Thoracic aorta (tissue), 2 donors: Measurements from ENCODE around the gene TEDC1. TPM values are rescaled to one million over a fixed set of nuclear protein-coding genes. Genes with fewer than 3 reads are reported as not detected.

Source experiments
- ATAC-seq: fragments of 150-250 bp; one replicate; pipeline ENCODE4 v1.8.0; 2017; ENCODE audit warnings: low read depth; ENCODE audit not compliant: insufficient number of reproducible peaks, low FRiP score
- DNase-seq: peaks from one replicate; pipeline ENCODE4 v3.0.0-alpha.2; 2020; ENCODE audit warnings: low spot score
- H3K27ac ChIP-seq, 2 donors: fragments of 200-600 bp; sonication (generic); 1 replicate in 1 of 2; 2 replicates in 1 of 2; pipeline ENCODE4 v1.5.1; 2016; ENCODE audit warnings: mild to moderate bottlenecking in 2 of 2, moderate library complexity in 2 of 2
- H3K27me3 ChIP-seq: fragments of 200-600 bp; sonication (generic); replicated peaks from 2 replicates; pipeline ENCODE4 v1.6.0; 2016; ENCODE audit warnings: mild to moderate bottlenecking; ENCODE audit not compliant: insufficient read depth
- H3K36me3 ChIP-seq: fragments of 200-600 bp; sonication (generic); one replicate; pipeline ENCODE4 v1.5.1; 2016
- H3K4me1 ChIP-seq, 2 donors: fragments of 200-600 bp; sonication (generic); 1 replicate in 1 of 2; 2 replicates in 1 of 2; pipeline versions ENCODE4 v1.5.1 to v1.6.0; 2016; ENCODE audit warnings: low read depth in 2 of 2, mild to moderate bottlenecking in 1 of 2; ENCODE audit not compliant: control insufficient read depth in 1 of 2
- H3K4me3 ChIP-seq: fragments of 200-600 bp; sonication (generic); 2 replicates; pipeline ENCODE4 v1.5.1; 2016; ENCODE audit warnings: mild to moderate bottlenecking
- H3K9me3 ChIP-seq: fragments of 200-600 bp; sonication (generic); 2 replicates; pipeline ENCODE4 v1.5.1; 2016
- CTCF ChIP-seq: fragments of 200-600 bp; sonication (generic); IDR thresholded peaks from one replicate; pipeline ENCODE4 v1.5.1; 2019; ENCODE audit warnings: antibody characterized with exemption
- total RNA-seq, 2 donors: library from RNA; depleted of rRNA; stranded (reverse); fragments of >200 nt; gene quantifications; one replicate each; pipeline versions ENCODE4 v1.1.0 to v1.2.3, GENCODE V29; 2016

The TEDC1 gene
- total RNA-seq, 2 donors from 2014 or later = 7.8 to 42.1 TPM

GRCh38 chr14:105500726-105501101 lies 9.7 kb downstream of the TEDC1 start:
- Histone ChIP-seq H3K27ac (no peak overlapping the region), H3K9me3 (no peaks in the 10 kb centered on the region), H3K36me3 (no peaks in the 10 kb centered on the region), H3K27me3 (no peaks in the 10 kb centered on the region), H3K4me1 (peaks cover 0 to under 1% of the 10 kb centered on the region in 2 donors), H3K4me3 (no peak overlapping the region)
- no peak for DNase-seq
- no peak for ATAC-seq
- no peak for TF ChIP-seq CTCF

DNA sequence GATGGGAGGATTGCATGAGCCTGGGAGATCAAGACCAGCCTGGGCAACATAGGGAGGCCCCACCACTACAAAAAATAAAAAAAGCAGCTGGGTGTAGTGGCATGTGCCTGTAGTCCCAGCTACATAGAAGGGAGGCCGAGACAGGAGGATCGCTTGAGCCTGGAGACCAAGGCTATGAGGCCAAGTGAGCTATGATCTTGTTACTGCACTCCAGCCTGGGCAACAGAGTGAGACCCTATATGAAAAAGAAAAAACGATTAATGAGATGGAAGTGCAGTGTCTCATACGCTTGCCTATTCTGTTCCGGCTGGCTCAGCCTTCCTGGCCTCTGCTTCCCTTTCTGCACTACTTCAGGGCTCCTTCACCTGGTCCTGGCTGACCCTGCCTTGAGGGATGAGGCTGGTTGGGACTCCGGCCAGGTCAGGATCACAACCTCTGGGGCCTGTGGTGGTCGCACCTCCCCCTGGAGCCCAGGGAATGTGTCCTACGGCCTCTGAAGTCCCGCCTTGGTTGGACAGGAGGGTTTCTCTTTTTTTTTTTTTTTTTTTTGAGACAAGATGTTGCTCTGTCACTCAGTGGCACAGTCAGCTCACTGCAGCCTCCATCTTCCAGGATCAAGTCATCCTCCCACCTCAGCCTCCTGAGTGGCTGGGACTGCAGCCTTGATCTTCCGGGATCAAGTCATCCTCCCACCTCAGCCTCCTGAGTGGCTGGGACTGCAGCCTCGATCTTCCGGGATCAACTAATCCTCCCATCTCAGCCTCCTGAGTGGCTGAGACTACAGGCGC lies 10.7 kb downstream of the TEDC1 start:
- no peak overlapping the region for H3K4me3 ChIP-seq
- no peak for DNase-seq
- H3K36me3 ChIP-seq = no peaks in the 10 kb centered on the region
- ATAC-seq = no peak
- no peaks in the 10 kb centered on the region for H3K4me1 ChIP-seq
- no peaks in the 10 kb centered on the region for H3K27me3 ChIP-seq
- no peak overlapping the region for H3K27ac ChIP-seq
- H3K9me3 ChIP-seq = no peaks in the 10 kb centered on the region
- no peak for TF ChIP-seq CTCF

DNA sequence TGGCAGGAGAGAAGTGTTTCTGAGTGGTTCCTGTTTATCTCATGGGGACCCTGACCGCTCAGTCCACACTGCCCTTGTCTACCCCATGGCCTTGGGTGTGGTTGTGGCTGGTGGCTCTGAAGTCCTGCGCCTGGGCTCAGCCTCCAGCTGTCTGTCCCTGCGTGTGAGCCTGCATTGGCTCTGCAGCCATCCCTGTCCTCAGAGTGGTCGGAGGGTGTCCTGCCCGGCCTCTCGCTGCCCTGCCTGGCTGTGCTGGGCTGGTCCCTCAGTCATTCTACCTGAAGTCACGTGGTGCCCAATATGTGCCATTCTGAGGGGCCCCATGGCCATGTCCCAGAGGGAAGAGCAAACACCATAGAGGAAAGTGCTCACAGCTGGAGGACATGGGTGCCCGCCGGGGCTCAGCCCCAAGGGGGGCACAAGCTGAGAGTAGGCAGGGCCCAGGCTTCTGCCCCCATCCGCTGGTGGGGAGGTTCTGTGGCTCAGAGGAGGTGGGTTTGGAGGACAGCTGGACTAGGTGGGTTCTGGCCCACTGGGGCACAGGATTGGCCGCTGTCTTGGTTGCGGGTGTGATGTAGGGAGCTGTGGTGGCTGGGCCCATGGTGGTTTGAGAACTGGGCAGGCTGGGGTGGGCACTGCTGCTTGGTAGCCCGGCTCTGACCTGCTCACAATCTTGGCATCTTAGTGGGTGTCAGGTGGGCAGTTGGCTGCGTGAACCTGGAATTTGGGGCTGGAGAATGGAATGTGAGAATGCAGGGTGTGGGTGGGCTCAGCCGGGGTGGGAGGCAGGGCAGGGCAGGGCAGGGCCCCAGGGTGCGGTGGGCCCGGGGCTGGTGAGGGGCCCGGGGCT lies 11.6 kb downstream of the TEDC1 start:
- no peak for TF ChIP-seq CTCF
- Histone ChIP-seq H3K9me3 (no peaks in the 10 kb centered on the region), H3K4me3 (no peak overlapping the region), H3K27ac (no peak overlapping the region), H3K36me3 (no peaks in the 10 kb centered on the region), H3K4me1 (no peaks in the 10 kb centered on the region), H3K27me3 (no peaks in the 10 kb centered on the region)
- DNase-seq (no peak), ATAC-seq (no peak)

GRCh38 chr14:105503296-105503640 lies 12.2 kb downstream of the TEDC1 start:
- no peak for TF ChIP-seq CTCF
- no peak overlapping the region for H3K27ac ChIP-seq
- ATAC-seq (no peak), DNase-seq (no peak)
- H3K4me1 ChIP-seq = no peaks in the 10 kb centered on the region
- no peaks in the 10 kb centered on the region for H3K36me3 ChIP-seq
- H3K4me3 ChIP-seq = no peak overlapping the region
- no peaks in the 10 kb centered on the region for H3K27me3 ChIP-seq
- no peaks in the 10 kb centered on the region for H3K9me3 ChIP-seq

GRCh38 chr14:105503935-105504692 lies 13.1 kb downstream of the TEDC1 start:
- Histone ChIP-seq H3K27ac (no peak overlapping the region), H3K4me1 (no peaks in the 10 kb centered on the region), H3K4me3 (no peak overlapping the region), H3K36me3 (no peaks in the 10 kb centered on the region), H3K9me3 (no peaks in the 10 kb centered on the region), H3K27me3 (no peaks in the 10 kb centered on the region)
- DNase-seq = no peak
- ATAC-seq = no peak
- TF ChIP-seq CTCF = no peak
